Ishikawa (cell line): ENCODE results near the gene DYTN.

Experiments used
- CEBPB ChIP-seq: IDR thresholded peaks from 2 replicates; pipeline ENCODE4 v1.6.1; 2012
- CREB1 ChIP-seq: IDR thresholded peaks from 2 replicates; pipeline ENCODE4 v1.6.1; 2012; ENCODE audit warnings: low read depth
- EGR1 ChIP-seq: IDR thresholded peaks from 2 replicates; pipeline ENCODE4 v1.6.1; 2012
- EP300 ChIP-seq: IDR thresholded peaks from 2 replicates; pipeline ENCODE4 v1.6.1; 2012; ENCODE audit warnings: borderline replicate concordance
- FOXM1 ChIP-seq: IDR thresholded peaks from 2 replicates; pipeline ENCODE4 v1.6.1; 2012; ENCODE audit warnings: low read depth, borderline replicate concordance
- MAX ChIP-seq: IDR thresholded peaks from 2 replicates; pipeline ENCODE4 v1.6.1; 2012
- NFIC ChIP-seq: IDR thresholded peaks from 2 replicates; pipeline ENCODE4 v1.6.1; 2012
- RAD21 ChIP-seq: IDR thresholded peaks from 2 replicates; pipeline ENCODE4 v1.6.1; 2012; ENCODE audit warnings: low read depth
- REST ChIP-seq: IDR thresholded peaks from 2 replicates; pipeline ENCODE4 v1.6.1; 2012; ENCODE audit warnings: low read depth, mild to moderate bottlenecking
- TAF1 ChIP-seq: IDR thresholded peaks from 2 replicates; pipeline ENCODE4 v1.6.1; 2012; ENCODE audit warnings: low read depth, mild to moderate bottlenecking
- TCF12 ChIP-seq: IDR thresholded peaks from 2 replicates; pipeline ENCODE4 v1.6.1; 2012; ENCODE audit warnings: low read depth
- TEAD4 ChIP-seq: IDR thresholded peaks from 2 replicates; pipeline ENCODE4 v1.6.1; 2012
- USF1 ChIP-seq: IDR thresholded peaks from 2 replicates; pipeline ENCODE4 v1.6.1; 2012
- YY1 ChIP-seq: IDR thresholded peaks from 2 replicates; pipeline ENCODE4 v1.6.1; 2012; ENCODE audit warnings: low read depth
- ZBTB7A ChIP-seq: IDR thresholded peaks from 2 replicates; pipeline ENCODE4 v1.6.1; 2012; ENCODE audit warnings: low read depth

DYTN gene

GRCh38 chr2:206647985-206648384 is 70.2 kb downstream of the DYTN start:
- TF ChIP-seq EGR1 (no peak), USF1 (no peak), CREB1 (no peak), NFIC (no peak), CEBPB (peak; percentile 24; the same call in 1 of the 2 replicates), EP300 (no peak)

GRCh38 chr2:206642075-206643025 is 75.8 kb downstream of the DYTN start, which contains the start of gene FAM237A:
Gene FAM237A, plus strand, starts transcription at chr2:206642487. Its CDS starts 1,750 bp downstream, at chr2:206644237.
- no peak for TF ChIP-seq EGR1
- no peak for TF ChIP-seq FOXM1
- no peak for TF ChIP-seq RAD21
- TF ChIP-seq REST = peak; percentile 94
- no peak for TF ChIP-seq TCF12

- no peak for TF ChIP-seq CEBPB
- TF ChIP-seq RAD21 = no peak
- TF ChIP-seq TCF12 = no peak
- TF ChIP-seq ZBTB7A = no peak
- no peak for TF ChIP-seq FOXM1
- TF ChIP-seq CREB1 = no peak
- no peak for TF ChIP-seq MAX
- no peak for TF ChIP-seq EGR1
- no peak for TF ChIP-seq EP300
- TF ChIP-seq TAF1 = no peak
- no peak for TF ChIP-seq NFIC
- no peak for TF ChIP-seq YY1
- no peak for TF ChIP-seq USF1
Measured at GRCh38 chr2:206641226-206641625, 77.0 kb downstream of the DYTN start.

GRCh38 chr2:206639636-206640035 is 78.6 kb downstream of the DYTN start:
- TF ChIP-seq FOXM1 = no peak
- no peak for TF ChIP-seq YY1
- no peak for TF ChIP-seq EGR1
- TF ChIP-seq MAX = no peak
- no peak for TF ChIP-seq USF1
- TF ChIP-seq TEAD4 = no peak
- TF ChIP-seq TAF1 = no peak
- no peak for TF ChIP-seq REST
- no peak for TF ChIP-seq ZBTB7A

GRCh38 chr2:206635015-206635414 is 83.2 kb downstream of the DYTN start:
- TF ChIP-seq TCF12 = no peak
- TF ChIP-seq TAF1 = no peak
- no peak for TF ChIP-seq NFIC
- no peak for TF ChIP-seq REST
- no peak for TF ChIP-seq CREB1
- no peak for TF ChIP-seq EP300
- no peak for TF ChIP-seq CEBPB
- no peak for TF ChIP-seq EGR1
